PFSK-1 (cell line): ENCODE measurements around the gene KMT2E.

ENCODE experiments used
- FOXP2 ChIP-seq: optimal IDR thresholded peaks from 2 replicates; pipeline ENCODE3; 2011; ENCODE audit warnings: borderline replicate concordance, control low read depth, inconsistent platforms; ENCODE audit not compliant: insufficient read depth; ENCODE audit errors: extremely low read length, extremely low read depth
- POLR2AphosphoS5 ChIP-seq: IDR thresholded peaks from 2 replicates; pipeline ENCODE4 v1.6.1; 2012; ENCODE audit warnings: low read depth, mild to moderate bottlenecking, control low read depth, low read length, moderate library complexity
- REST ChIP-seq, 2 experiments: IDR thresholded peaks; 2 replicates each; pipeline versions ENCODE4 v1.6.1 to v1.8.0; 2011 to 2012; ENCODE audit warnings: low read depth in 2 of 2, low read length in 2 of 2, control low read depth in 1 of 2, inconsistent platforms in 1 of 2, mild to moderate bottlenecking in 1 of 2, moderate library complexity in 1 of 2; ENCODE audit not compliant: insufficient read depth in 1 of 2
- TAF1 ChIP-seq: IDR thresholded peaks from 2 replicates; pipeline ENCODE4 v1.6.1; 2012; ENCODE audit warnings: low read length, control low read depth, borderline replicate concordance; ENCODE audit not compliant: insufficient read depth

GRCh38 chr7:105055621-105056020 lies 41.6 kb downstream of the KMT2E start:
- no peak for TF ChIP-seq POLR2AphosphoS5
- no peak for TF ChIP-seq TAF1
- no peak for TF ChIP-seq REST (IDR thresholded peaks at IDR 0.05; ENCODE audit: insufficient read depth in 1 of 2, low read depth in 2 of 2, low read length in 2 of 2)
- TF ChIP-seq FOXP2, result no peak
